H9 (cell line): ENCODE data around the gene DLG2. TPM values are rescaled to one million over a fixed set of nuclear protein-coding genes. Genes with fewer than 3 reads are reported as not detected.
"Not testable (repeated sequence)": the region's sequence is repeated elsewhere in the genome, so short reads cannot be mapped to it uniquely, and the experiment has no call there.

Source experiments
- DNase-seq: peaks from one replicate; pipeline ENCODE4 v3.0.0-alpha.2; 2017
- H2AFZ ChIP-seq: one replicate; pipeline ENCODE4 v1.6.1; 2013; ENCODE audit warnings: mild to moderate bottlenecking, low read length, control low read depth, moderate library complexity
- H2AK5ac ChIP-seq: 2 replicates; pipeline ENCODE4 v1.6.1; 2013; ENCODE audit warnings: low read length, control low read depth, mixed read lengths; ENCODE audit not compliant: insufficient read length
- H2BK120ac ChIP-seq: one replicate; pipeline ENCODE4 v1.6.1; 2013; ENCODE audit warnings: low read depth, mild to moderate bottlenecking, low read length, control low read depth, inconsistent platforms; ENCODE audit not compliant: poor library complexity, severe bottlenecking
- H2BK12ac ChIP-seq: 2 replicates; pipeline ENCODE4 v1.6.1; 2013; ENCODE audit warnings: low read length, control low read depth, mixed read lengths, low read depth; ENCODE audit not compliant: insufficient read length
- H2BK15ac ChIP-seq: 2 replicates; pipeline ENCODE4 v1.6.1; 2013; ENCODE audit warnings: low read depth, low read length, control low read depth
- H2BK20ac ChIP-seq: one replicate; pipeline ENCODE4 v1.6.1; 2013; ENCODE audit warnings: low read depth, mild to moderate bottlenecking, low read length, control low read depth, inconsistent platforms; ENCODE audit not compliant: poor library complexity, severe bottlenecking
- H2BK5ac ChIP-seq: 2 replicates; pipeline ENCODE4 v1.6.1; 2013; ENCODE audit warnings: low read length, control low read depth, mixed read lengths; ENCODE audit not compliant: insufficient read length
- H3K14ac ChIP-seq: 2 replicates; pipeline ENCODE4 v1.6.1; 2013; ENCODE audit warnings: low read length, control low read depth; ENCODE audit not compliant: insufficient read depth
- H3K18ac ChIP-seq: 2 replicates; pipeline ENCODE4 v1.6.1; 2013; ENCODE audit warnings: low read depth, mild to moderate bottlenecking, mixed read lengths, low read length, control low read depth; ENCODE audit not compliant: insufficient read length
- H3K23ac ChIP-seq: 2 replicates; pipeline ENCODE4 v1.6.1; 2013; ENCODE audit warnings: low read length, control low read depth, mixed read lengths, low read depth; ENCODE audit not compliant: insufficient read length
- H3K23me2 ChIP-seq: 2 replicates; pipeline ENCODE4 v1.6.1; 2013; ENCODE audit warnings: low read depth, mild to moderate bottlenecking, mixed read lengths, low read length, control low read depth; ENCODE audit not compliant: insufficient read length, poor library complexity, severe bottlenecking
- H3K27ac ChIP-seq: 2 replicates; pipeline ENCODE4 v1.5.1; 2013; ENCODE audit warnings: low read length, control low read depth, mixed read lengths, low read depth; ENCODE audit not compliant: insufficient read length
- H3K27me3 ChIP-seq: 2 replicates; pipeline ENCODE4 v1.6.1; 2013; ENCODE audit warnings: low read length, control low read depth, inconsistent platforms; ENCODE audit not compliant: insufficient read depth
- H3K4ac ChIP-seq: 2 replicates; pipeline ENCODE4 v1.6.1; 2013; ENCODE audit warnings: low read depth, mild to moderate bottlenecking, control low read depth, inconsistent platforms, low read length, moderate library complexity
- H3K4me1 ChIP-seq: 2 replicates; pipeline ENCODE4 v1.6.1; 2013; ENCODE audit warnings: low read length, control low read depth, inconsistent platforms; ENCODE audit not compliant: insufficient read depth
- H3K4me2 ChIP-seq: 2 replicates; pipeline ENCODE4 v1.6.1; 2013; ENCODE audit warnings: low read length, control low read depth, mixed read lengths; ENCODE audit not compliant: insufficient read length, insufficient read depth
- H3K56ac ChIP-seq: 2 replicates; pipeline ENCODE4 v1.6.1; 2013; ENCODE audit warnings: low read depth, mild to moderate bottlenecking, mixed read lengths, low read length, control low read depth; ENCODE audit not compliant: insufficient read length
- H3K79me1 ChIP-seq: 2 replicates; pipeline ENCODE4 v1.6.1; 2013; ENCODE audit warnings: low read depth, mild to moderate bottlenecking, moderate library complexity, low read length, control low read depth, inconsistent platforms; ENCODE audit not compliant: insufficient read depth, poor library complexity, severe bottlenecking
- H3K79me2 ChIP-seq: 2 replicates; pipeline ENCODE4 v1.6.1; 2013; ENCODE audit warnings: low read length, control low read depth, inconsistent platforms; ENCODE audit not compliant: insufficient read depth
- H3K9ac ChIP-seq: 2 replicates; pipeline ENCODE4 v1.6.1; 2013; ENCODE audit warnings: low read length, control low read depth, mixed read lengths; ENCODE audit not compliant: insufficient read length; ENCODE audit errors: extremely low read depth
- H3K9me3 ChIP-seq: one replicate; pipeline ENCODE4 v1.6.1; 2013; ENCODE audit warnings: low read depth, low read length, inconsistent platforms; ENCODE audit not compliant: control insufficient read depth
- H3T11ph ChIP-seq: one replicate; pipeline ENCODE4 v1.6.1; 2013; ENCODE audit warnings: mild to moderate bottlenecking, low read length, control low read depth, inconsistent platforms
- H4K20me1 ChIP-seq: one replicate; pipeline ENCODE4 v1.6.1; 2013; ENCODE audit not compliant: control insufficient read depth, insufficient read length, insufficient read depth
- H4K5ac ChIP-seq: 2 replicates; pipeline ENCODE4 v1.6.1; 2013; ENCODE audit warnings: low read depth, mild to moderate bottlenecking, mixed read lengths, low read length, control low read depth; ENCODE audit not compliant: insufficient read length
- H4K8ac ChIP-seq: replicated peaks from 2 replicates; pipeline ENCODE4 v1.6.1; 2013; ENCODE audit warnings: low read length, control low read depth, mixed read lengths, low read depth; ENCODE audit not compliant: insufficient read length
- H4K91ac ChIP-seq: 2 replicates; pipeline ENCODE4 v1.6.1; 2013; ENCODE audit warnings: low read depth, mild to moderate bottlenecking, moderate library complexity, mixed read lengths, low read length, control low read depth; ENCODE audit not compliant: insufficient read length
- H3K27ac Mint-ChIP-seq, 3 experiments: 2 replicates in 2 of 3; 3 replicates in 1 of 3; pipeline ENCODE4 v1.8.0; 2020 to 2021; ENCODE audit warnings: mixed read lengths in 3 of 3, mild to moderate bottlenecking in 1 of 3, moderate library complexity in 1 of 3
- H3K27me3 Mint-ChIP-seq: 2 replicates; pipeline ENCODE4 v1.8.0; 2021; ENCODE audit warnings: low read depth, mild to moderate bottlenecking, moderate library complexity, mixed read lengths
- H3K36me3 Mint-ChIP-seq, 3 experiments: 2 replicates in 2 of 3; 3 replicates in 1 of 3; pipeline ENCODE4 v1.8.0; 2020 to 2021; ENCODE audit warnings: low read depth in 3 of 3, mixed read lengths in 3 of 3; ENCODE audit not compliant: insufficient read depth in 1 of 3
- H3K4me1 Mint-ChIP-seq, 2 experiments: 2 replicates each; pipeline ENCODE4 v1.8.0; 2020; ENCODE audit warnings: mixed read lengths in 2 of 2
- H3K4me3 Mint-ChIP-seq, 2 experiments: 2 replicates in 1 of 2; 3 replicates in 1 of 2; pipeline ENCODE4 v1.8.0; 2020 to 2021; ENCODE audit warnings: mild to moderate bottlenecking in 2 of 2, mixed read lengths in 2 of 2, moderate library complexity in 1 of 2
- H3K9me3 Mint-ChIP-seq, 2 experiments: 2 replicates in 1 of 2; 3 replicates in 1 of 2; pipeline ENCODE4 v1.8.0; 2020; ENCODE audit warnings: mild to moderate bottlenecking in 2 of 2, mixed read lengths in 2 of 2, moderate library complexity in 1 of 2
- CTCF ChIP-seq: fragments of 200-600 bp; sonication (generic); conservative IDR thresholded peaks from 3 replicates; pipeline ENCODE4 v1.8.0; 2021; ENCODE audit warnings: antibody characterized with exemption, mild to moderate bottlenecking
- WGBS: extraction: QIAGEN DNeasy Blood & Tissue Kit; methylation state at CpG from one replicate; pipeline ENCODE4 v1.1.7; 2013; ENCODE audit warnings: missing lambda C conversion rate, low lambda C conversion rate, mixed read lengths; ENCODE audit not compliant: insufficient read length; ENCODE audit errors: extremely low coverage; 5-methylcytosine and 5-hydroxymethylcytosine counted together
- total RNA-seq: library from RNA; stranded (reverse); gene quantifications from 2 replicates; pipeline ENCODE4 v1.2.1, GENCODE V29; 2021

The DLG2 gene
- total RNA-seq, 1 experiment from 2014 or later, result 8.0 TPM

- TF ChIP-seq CTCF, result no peak
- no peaks in the 10 kb centered on the region for H3K27me3 ChIP-seq
- no peak overlapping the region for H4K91ac ChIP-seq
- no peak overlapping the region for H3K18ac ChIP-seq
- H3T11ph ChIP-seq, result no peak overlapping the region
- Mint-ChIP-seq H3K36me3 (peaks cover 2 to 8% (median 7%) of the 10 kb centered on the region in 3 experiments; a peak in 5 of 7 replicates), H3K4me1 (peaks cover 6 to 17% of the 10 kb centered on the region in 2 experiments; a peak in 3 of 4 replicates), H3K4me3 (no peak overlapping the region), H3K9me3 (peaks cover 0 to 5% of the 10 kb centered on the region in 2 experiments; a peak in 2 of 5 replicates), H3K27ac (no peak overlapping the region), H3K27me3 (no peaks in the 10 kb centered on the region)
- no peaks in the 10 kb centered on the region for H3K4me1 ChIP-seq
- no peaks in the 10 kb centered on the region for H3K79me2 ChIP-seq
- H4K8ac ChIP-seq, result no peak overlapping the region
- no peaks in the 10 kb centered on the region for H3K9me3 ChIP-seq
- H4K20me1 ChIP-seq, result no peaks in the 10 kb centered on the region
- no peak overlapping the region for H3K56ac ChIP-seq
- H3K23me2 ChIP-seq, result no peaks in the 10 kb centered on the region
- no peak overlapping the region for H2BK120ac ChIP-seq
- H3K27ac ChIP-seq, result no peak overlapping the region
- H3K4ac ChIP-seq, result no peak overlapping the region
- no peak overlapping the region for H2BK5ac ChIP-seq
- H2BK12ac ChIP-seq, result no peak overlapping the region
- no peaks in the 10 kb centered on the region for H3K79me1 ChIP-seq
- no peak overlapping the region for H3K14ac ChIP-seq
- DNase-seq, result no peak
- H3K23ac ChIP-seq, result no peak overlapping the region
- H2AFZ ChIP-seq, result no peak overlapping the region
- H2AK5ac ChIP-seq, result no peak overlapping the region
- no peak overlapping the region for H2BK15ac ChIP-seq
- no peak overlapping the region for H4K5ac ChIP-seq
- no peak overlapping the region for H2BK20ac ChIP-seq
- H3K4me2 ChIP-seq, result no peak overlapping the region
- no peak overlapping the region for H3K9ac ChIP-seq
Observed at GRCh38 chr11:85355921-85356320, 271.2 kb downstream of the DLG2 start.

GRCh38 chr11:85349539-85349938 lies 277.6 kb downstream of the DLG2 start:
- H2AFZ ChIP-seq, H3K18ac ChIP-seq, H3K23me2 ChIP-seq, H4K8ac ChIP-seq, H2BK5ac ChIP-seq, H2AK5ac ChIP-seq, H4K5ac ChIP-seq, H3K4me2 ChIP-seq, H2BK12ac ChIP-seq, H4K91ac ChIP-seq, H3T11ph ChIP-seq, H3K79me1 ChIP-seq, H4K20me1 ChIP-seq, H3K56ac ChIP-seq, H2BK20ac ChIP-seq, H3K9me3 ChIP-seq, H3K4me3 Mint-ChIP-seq, H3K27me3 ChIP-seq, H3K27me3 Mint-ChIP-seq, H3K79me2 ChIP-seq, H3K4ac ChIP-seq, H3K23ac ChIP-seq, H3K4me1 ChIP-seq, H3K9ac ChIP-seq, H3K27ac ChIP-seq, DNase-seq, H2BK15ac ChIP-seq, H2BK120ac ChIP-seq, H3K14ac ChIP-seq: not testable (repeated sequence)
- peak overlapping the region in 2 of 3 experiments; percentile 88 to 96; a peak in 3 of 7 replicates for H3K27ac Mint-ChIP-seq
- H3K9me3 Mint-ChIP-seq, result peaks cover 16 to 22% of the 10 kb centered on the region in 2 experiments
- peaks cover 12 to 25% (median 20%) of the 10 kb centered on the region in 3 experiments; a peak in 6 of 7 replicates for H3K36me3 Mint-ChIP-seq
- WGBS, result no CpG with 5 or more reads among the region's 2 CpGs
- H3K4me1 Mint-ChIP-seq, result peaks cover 33 to 46% of the 10 kb centered on the region in 2 experiments
